HepG2 (cell line): ENCODE results near the gene PRDM12. TPM values are rescaled to one million over a fixed set of nuclear protein-coding genes. Genes with fewer than 3 reads are reported as not detected.

Source experiments
- ATAC-seq: fragments of 200-7000 bp; cut with Tn5 transposase; 3 replicates; pipeline ENCODE4 v1.9.1; 2020; ENCODE audit warnings: mild to moderate bottlenecking, moderate library complexity
- BruUV-seq: library from RNA; stranded (reverse); fragments of 400-500 nt; replicated peaks from 2 replicates; lab custom pipeline; 2021; lab: Mats Ljungman, UMichigan
- CTCF ChIA-PET: fragments of 300-600 bp; formaldehyde crosslinking; extraction: SDS; loops from one replicate; lab custom pipeline; 2021; ENCODE audit warnings: low total read pairs, inconsistent platforms, low intra/inter-chr PET ratio; lab: Yijun Ruan, JAX
- POLR2A ChIA-PET: fragments of 350-600 bp; sonication (Branson Sonifier 250); formaldehyde crosslinking; loops from one replicate; lab custom pipeline; 2020; ENCODE audit warnings: antibody characterized with exemption, inconsistent platforms; lab: Yijun Ruan, JAX
- DNase-seq: peaks from one replicate; pipeline ENCODE4 v3.0.0-alpha.2; 2015; ENCODE audit warnings: low spot score
- FAIRE-seq: peaks from 3 replicates; lab custom pipeline; 2011; peaks lifted over from hg19 to GRCh38; lab: Jason Lieb, UNC
- H2AFZ ChIP-seq: one replicate; pipeline ENCODE4 v1.6.1; 2011; ENCODE audit warnings: low read length, inconsistent platforms
- H3K27ac ChIP-seq: fragments of 300-600 bp; 3 replicates; pipeline ENCODE4 v1.8.0; 2011; ENCODE audit warnings: mixed run types, mild to moderate bottlenecking, mixed read lengths, low read length, inconsistent platforms; ENCODE audit not compliant: insufficient read depth; ENCODE audit errors: extremely low read length
- H3K27me3 ChIP-seq, 2 experiments: fragments of 200-600 bp in 1 of 2; 2 replicates in 1 of 2; 3 replicates in 1 of 2; pipeline versions ENCODE4 v1.6.0 to v1.8.0; 2011; ENCODE audit warnings: low read length in 2 of 2, mild to moderate bottlenecking in 2 of 2, moderate library complexity in 2 of 2, inconsistent platforms in 1 of 2; ENCODE audit not compliant: insufficient read depth in 2 of 2, control insufficient read depth in 1 of 2
- H3K36me3 ChIP-seq, 2 experiments: fragments of 200-600 bp in 1 of 2; replicated peaks in 1 of 2; 2 replicates in 1 of 2; 3 replicates in 1 of 2; pipeline versions ENCODE4 v1.5.1 to v1.8.0; 2011; ENCODE audit warnings: low read length in 2 of 2, inconsistent platforms in 1 of 2; ENCODE audit not compliant: insufficient read depth in 2 of 2, control insufficient read depth in 1 of 2
- H3K4me1 ChIP-seq: 2 replicates; pipeline ENCODE4 v1.5.1; 2012; ENCODE audit warnings: low read length, inconsistent platforms; ENCODE audit not compliant: insufficient read depth
- H3K4me2 ChIP-seq: 2 replicates; pipeline ENCODE4 v1.6.0; 2011; ENCODE audit warnings: low read depth, low read length, inconsistent platforms
- H3K4me3 ChIP-seq, 3 experiments: fragments of 200-600 bp in 1 of 3; sonication (generic), shearing (Covaris generic) in 1 of 3; replicated peaks in 1 of 3; 2 replicates each; pipeline ENCODE4 v1.5.1; 2011 to 2016; ENCODE audit warnings: low read length in 3 of 3, inconsistent platforms in 2 of 3, low read depth in 2 of 3, mild to moderate bottlenecking in 2 of 3, control low read depth in 1 of 3, mixed read lengths in 1 of 3; ENCODE audit not compliant: insufficient read depth in 1 of 3
- H3K79me2 ChIP-seq: one replicate; pipeline ENCODE4 v1.6.1; 2011; ENCODE audit warnings: low read length, inconsistent platforms; ENCODE audit not compliant: insufficient read depth
- H3K9ac ChIP-seq: 2 replicates; pipeline ENCODE4 v1.6.0; 2011; ENCODE audit warnings: mild to moderate bottlenecking, low read depth, low read length, inconsistent platforms; ENCODE audit not compliant: insufficient read depth
- H3K9me3 ChIP-seq: 2 replicates; pipeline ENCODE4 v1.5.1; 2012; ENCODE audit warnings: mild to moderate bottlenecking, low read length
- H4K20me1 ChIP-seq: 2 replicates; pipeline ENCODE4 v1.6.0; 2011; ENCODE audit warnings: inconsistent platforms, mild to moderate bottlenecking, low read length, moderate library complexity; ENCODE audit not compliant: insufficient read depth
- DPF2 ChIP-seq: sonication (generic); formaldehyde crosslinking; IDR thresholded peaks from 2 replicates; pipeline ENCODE4 v1.4.0; 2020; ENCODE audit warnings: mild to moderate bottlenecking, low read depth, missing genetic modification reagents, borderline replicate concordance
- FLYWCH1 ChIP-seq: sonication (generic); formaldehyde crosslinking; IDR thresholded peaks from 2 replicates; pipeline ENCODE4 v1.8.1; 2023; ENCODE audit warnings: mild to moderate bottlenecking, missing genetic modification reagents
- HES4 ChIP-seq: sonication (generic); formaldehyde crosslinking; IDR thresholded peaks from 2 replicates; pipeline ENCODE4 v1.9.0; 2021; ENCODE audit warnings: mild to moderate bottlenecking, missing genetic modification reagents, borderline replicate concordance
- HMG20B ChIP-seq: conservative IDR thresholded peaks from 2 replicates; pipeline ENCODE4 v1.6.1; 2016; ENCODE audit warnings: missing genetic modification reagents, missing compliant biosample characterization
- POLR2AphosphoS2 ChIP-seq: IDR thresholded peaks from 2 replicates; pipeline ENCODE4 v1.6.1; 2011; ENCODE audit warnings: low read depth, low read length, improper control_type of control experiment
- SETDB1 ChIP-seq: sonication (generic); formaldehyde crosslinking; IDR thresholded peaks from 2 replicates; pipeline ENCODE4 v1.5.1; 2020; ENCODE audit warnings: missing genetic modification reagents, mild to moderate bottlenecking, borderline replicate concordance
- STAG1 ChIP-seq: sonication (generic); formaldehyde crosslinking; IDR thresholded peaks from 2 replicates; pipeline ENCODE4 v1.4.0; 2020; ENCODE audit warnings: missing genetic modification reagents
- ZBTB38 ChIP-seq: sonication (generic); formaldehyde crosslinking; IDR thresholded peaks from 2 replicates; pipeline ENCODE4 v1.5.1; 2020; ENCODE audit warnings: mild to moderate bottlenecking, missing genetic modification reagents
- ZNF235 ChIP-seq: sonication (generic); formaldehyde crosslinking; IDR thresholded peaks from 2 replicates; pipeline ENCODE4 v1.8.1; 2023; ENCODE audit warnings: mild to moderate bottlenecking, missing genetic modification reagents, borderline replicate concordance
- ZNF331 ChIP-seq: sonication (generic); formaldehyde crosslinking; IDR thresholded peaks from 2 replicates; pipeline ENCODE4 v1.4.0; 2020; ENCODE audit warnings: missing genetic modification reagents
- ZNF367 ChIP-seq: sonication (generic); formaldehyde crosslinking; IDR thresholded peaks from 2 replicates; pipeline ENCODE4 v1.4.0; 2020; ENCODE audit warnings: missing genetic modification reagents, borderline replicate concordance
- ZNF589 ChIP-seq: sonication (generic); formaldehyde crosslinking; conservative IDR thresholded peaks from 2 replicates; pipeline ENCODE4 v1.8.0; 2022; ENCODE audit warnings: mild to moderate bottlenecking, moderate library complexity, missing genetic modification reagents
- ZNF674 ChIP-seq: sonication (generic); formaldehyde crosslinking; IDR thresholded peaks from 2 replicates; pipeline ENCODE4 v1.5.0; 2020; ENCODE audit warnings: low read depth, mild to moderate bottlenecking, missing genetic modification reagents
- WGBS: methylation state at CpG from one replicate; pipeline ENCODE4 v1.1.6; 2017; ENCODE audit warnings: low lambda C conversion rate; 5-methylcytosine and 5-hydroxymethylcytosine counted together
- in situ Hi-C: cut with HindIII; loops from 2 replicates; pipeline ENCODE4 v1.10.0; 2017; ENCODE audit warnings: low pct_unique_long_range_greater_than_20kb; ENCODE audit not compliant: extremely low pct_ligation_motif_present
- intact Hi-C: fragments of 100-400 bp; cut with micrococcal nuclease; formaldehyde crosslinking; loops from one replicate; pipeline ENCODE4 v1.10.0; 2022; ENCODE audit not compliant: unreplicated experiment
- polyA plus RNA-seq, 8 experiments: library from polyadenylated mRNA; depleted of rRNA in 3 of 8; stranded (reverse) in 7 of 8; unstranded in 1 of 8; fragments of >200 nt; fragmentation: Illumina TruSeq in 4 of 8; extraction: Trizol in 4 of 8; gene quantifications; 2 replicates each; pipeline versions ENCODE4 v1.2.1 to v1.2.3, GENCODE V29; 2011 to 2016; ENCODE audit warnings: low read depth in 4 of 8, missing spikeins in 1 of 8, mixed read lengths in 1 of 8; ENCODE audit not compliant: insufficient read depth in 1 of 8
- total RNA-seq, 5 experiments: library from RNA; depleted of rRNA; stranded (reverse); fragments of >200 nt; fragmentation: Illumina TruSeq; extraction: Trizol; gene quantifications; 2 replicates each; pipeline ENCODE4 v1.2.3, GENCODE V29; 2016; ENCODE audit warnings: low read depth in 1 of 5
- TF ChIP-seq, protein P1 (sequence below): sonication (generic); formaldehyde crosslinking; conservative IDR thresholded peaks from 2 replicates; pipeline ENCODE4 v1.4.0; 2020; ENCODE audit warnings: missing genetic modification reagents
- TF ChIP-seq, protein P2 (sequence below), 2 experiments: sonication (generic) in 1 of 2; formaldehyde crosslinking in 1 of 2; IDR thresholded peaks; 2 replicates each; pipeline versions ENCODE4 v1.4.0 to v1.6.1; 2018 to 2020; ENCODE audit warnings: missing genetic modification reagents in 2 of 2, borderline replicate concordance in 1 of 2, low read depth in 1 of 2, mild to moderate bottlenecking in 1 of 2, missing biosample characterization in 1 of 2
- TF ChIP-seq, protein P3 (sequence below): sonication (generic); formaldehyde crosslinking; IDR thresholded peaks from 2 replicates; pipeline ENCODE4 v1.5.1; 2020; ENCODE audit warnings: mild to moderate bottlenecking, missing genetic modification reagents, moderate library complexity

Gene PRDM12
- total and polyA plus RNA-seq, 2 of the 13 experiments (the other 11 are each of a cell fraction or from before 2014, with no cell fraction given), result 0.04 to 0.07 TPM

DNA sequence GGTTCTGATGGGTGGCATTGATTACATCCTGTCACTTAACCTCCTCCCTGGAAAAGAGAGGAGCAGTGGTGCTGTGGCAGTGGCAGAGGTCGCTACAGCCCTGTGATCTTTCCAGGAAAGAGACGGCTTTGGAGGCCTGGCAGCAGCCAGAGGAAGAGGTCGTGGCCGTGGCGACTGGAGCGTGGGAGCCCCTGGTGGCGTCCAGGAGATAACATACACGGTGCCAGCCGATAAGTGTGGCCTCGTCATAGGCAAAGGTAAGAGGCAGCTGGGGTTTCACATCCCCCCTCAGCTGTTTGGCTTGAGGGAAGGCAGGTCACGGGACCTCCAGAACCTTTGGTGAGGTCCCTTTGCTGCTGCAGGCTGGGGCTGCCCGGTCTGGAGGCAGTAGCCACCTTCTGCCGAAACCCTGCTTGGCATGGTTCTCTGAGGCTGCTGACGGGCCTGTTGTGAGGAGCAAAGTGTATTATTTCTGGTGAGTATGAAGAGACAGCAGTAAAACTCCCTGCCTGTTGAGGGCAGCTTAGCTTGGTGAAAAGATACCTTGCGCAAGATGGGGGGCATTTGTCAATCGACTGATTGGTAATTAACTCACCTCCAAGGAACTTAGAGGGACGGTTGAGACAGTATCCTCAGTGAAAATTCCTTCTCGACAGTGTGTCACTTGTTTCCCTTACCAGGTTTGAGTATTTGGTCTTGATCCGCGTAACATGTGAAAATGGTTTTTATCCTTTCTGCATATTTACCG is 38.0 kb upstream of the PRDM12 start:
- ChIA-PET POLR2A (interaction anchor here (0.6 kb wide), 1 partner anchor 105 kb away, joined by 4 read pairs; no protein-coding TSS in a partner anchor), CTCF (no interaction called here)
- intact Hi-C loops (no loop called here), in situ Hi-C loops (no loop called here)
- DNase-seq (no peak), ATAC-seq (peak; percentile 37; the same call in 2 of the 3 replicates), FAIRE-seq (no peak)
- no peak overlapping the region for H3K9ac ChIP-seq
- H3K4me3 ChIP-seq, result no peak overlapping the region
- BruUV-seq, result no TSS peak
- H3K4me1 ChIP-seq, result no peaks in the 10 kb centered on the region
- no peaks in the 10 kb centered on the region for H3K27me3 ChIP-seq
- WGBS, result 94% methylated on average over 19 of the region's 21 CpGs
- peaks cover 34 to 75% of the 10 kb centered on the region in 2 experiments for H3K36me3 ChIP-seq
- no peak overlapping the region for H3K4me2 ChIP-seq
- no peaks in the 10 kb centered on the region for H3K79me2 ChIP-seq
- H3K27ac ChIP-seq, result no peak overlapping the region
- H4K20me1 ChIP-seq, result no peaks in the 10 kb centered on the region
- H3K9me3 ChIP-seq, result no peaks in the 10 kb centered on the region
- no peak overlapping the region for H2AFZ ChIP-seq
- TF ChIP-seq HES4 (CRISPR knock-in tag) (no peak), STAG1 (peak; percentile 44), POLR2AphosphoS2 (no peak), ZNF235 (CRISPR knock-in tag) (no peak), SETDB1 (CRISPR knock-in tag) (no peak), ZNF331 (CRISPR knock-in tag) (no peak), HMG20B (CRISPR knock-in tag) (no peak), ZNF589 (CRISPR knock-in tag) (no peak), ZBTB38 (peak; percentile 50; the same call in 1 of the 2 replicates), DPF2 (CRISPR knock-in tag) (no peak), FLYWCH1 (CRISPR knock-in tag) (no peak), ZNF367 (no peak), ZNF674 (CRISPR knock-in tag) (no peak)
- TF ChIP-seq, protein P1, sequence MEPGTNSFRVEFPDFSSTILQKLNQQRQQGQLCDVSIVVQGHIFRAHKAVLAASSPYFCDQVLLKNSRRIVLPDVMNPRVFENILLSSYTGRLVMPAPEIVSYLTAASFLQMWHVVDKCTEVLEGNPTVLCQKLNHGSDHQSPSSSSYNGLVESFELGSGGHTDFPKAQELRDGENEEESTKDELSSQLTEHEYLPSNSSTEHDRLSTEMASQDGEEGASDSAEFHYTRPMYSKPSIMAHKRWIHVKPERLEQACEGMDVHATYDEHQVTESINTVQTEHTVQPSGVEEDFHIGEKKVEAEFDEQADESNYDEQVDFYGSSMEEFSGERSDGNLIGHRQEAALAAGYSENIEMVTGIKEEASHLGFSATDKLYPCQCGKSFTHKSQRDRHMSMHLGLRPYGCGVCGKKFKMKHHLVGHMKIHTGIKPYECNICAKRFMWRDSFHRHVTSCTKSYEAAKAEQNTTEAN (CRISPR knock-in tag), result no peak
- TF ChIP-seq, protein P2, sequence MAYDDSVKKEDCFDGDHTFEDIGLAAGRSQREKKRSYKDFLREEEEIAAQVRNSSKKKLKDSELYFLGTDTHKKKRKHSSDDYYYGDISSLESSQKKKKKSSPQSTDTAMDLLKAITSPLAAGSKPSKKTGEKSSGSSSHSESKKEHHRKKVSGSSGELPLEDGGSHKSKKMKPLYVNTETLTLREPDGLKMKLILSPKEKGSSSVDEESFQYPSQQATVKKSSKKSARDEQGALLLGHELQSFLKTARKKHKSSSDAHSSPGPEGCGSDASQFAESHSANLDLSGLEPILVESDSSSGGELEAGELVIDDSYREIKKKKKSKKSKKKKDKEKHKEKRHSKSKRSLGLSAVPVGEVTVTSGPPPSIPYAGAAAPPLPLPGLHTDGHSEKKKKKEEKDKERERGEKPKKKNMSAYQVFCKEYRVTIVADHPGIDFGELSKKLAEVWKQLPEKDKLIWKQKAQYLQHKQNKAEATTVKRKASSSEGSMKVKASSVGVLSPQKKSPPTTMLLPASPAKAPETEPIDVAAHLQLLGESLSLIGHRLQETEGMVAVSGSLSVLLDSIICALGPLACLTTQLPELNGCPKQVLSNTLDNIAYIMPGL (CRISPR knock-in tag; IDR thresholded peaks at IDR 0.05; ENCODE audit: borderline replicate concordance in 1 of 2, low read depth in 1 of 2), result no peak
- TF ChIP-seq, protein P3, sequence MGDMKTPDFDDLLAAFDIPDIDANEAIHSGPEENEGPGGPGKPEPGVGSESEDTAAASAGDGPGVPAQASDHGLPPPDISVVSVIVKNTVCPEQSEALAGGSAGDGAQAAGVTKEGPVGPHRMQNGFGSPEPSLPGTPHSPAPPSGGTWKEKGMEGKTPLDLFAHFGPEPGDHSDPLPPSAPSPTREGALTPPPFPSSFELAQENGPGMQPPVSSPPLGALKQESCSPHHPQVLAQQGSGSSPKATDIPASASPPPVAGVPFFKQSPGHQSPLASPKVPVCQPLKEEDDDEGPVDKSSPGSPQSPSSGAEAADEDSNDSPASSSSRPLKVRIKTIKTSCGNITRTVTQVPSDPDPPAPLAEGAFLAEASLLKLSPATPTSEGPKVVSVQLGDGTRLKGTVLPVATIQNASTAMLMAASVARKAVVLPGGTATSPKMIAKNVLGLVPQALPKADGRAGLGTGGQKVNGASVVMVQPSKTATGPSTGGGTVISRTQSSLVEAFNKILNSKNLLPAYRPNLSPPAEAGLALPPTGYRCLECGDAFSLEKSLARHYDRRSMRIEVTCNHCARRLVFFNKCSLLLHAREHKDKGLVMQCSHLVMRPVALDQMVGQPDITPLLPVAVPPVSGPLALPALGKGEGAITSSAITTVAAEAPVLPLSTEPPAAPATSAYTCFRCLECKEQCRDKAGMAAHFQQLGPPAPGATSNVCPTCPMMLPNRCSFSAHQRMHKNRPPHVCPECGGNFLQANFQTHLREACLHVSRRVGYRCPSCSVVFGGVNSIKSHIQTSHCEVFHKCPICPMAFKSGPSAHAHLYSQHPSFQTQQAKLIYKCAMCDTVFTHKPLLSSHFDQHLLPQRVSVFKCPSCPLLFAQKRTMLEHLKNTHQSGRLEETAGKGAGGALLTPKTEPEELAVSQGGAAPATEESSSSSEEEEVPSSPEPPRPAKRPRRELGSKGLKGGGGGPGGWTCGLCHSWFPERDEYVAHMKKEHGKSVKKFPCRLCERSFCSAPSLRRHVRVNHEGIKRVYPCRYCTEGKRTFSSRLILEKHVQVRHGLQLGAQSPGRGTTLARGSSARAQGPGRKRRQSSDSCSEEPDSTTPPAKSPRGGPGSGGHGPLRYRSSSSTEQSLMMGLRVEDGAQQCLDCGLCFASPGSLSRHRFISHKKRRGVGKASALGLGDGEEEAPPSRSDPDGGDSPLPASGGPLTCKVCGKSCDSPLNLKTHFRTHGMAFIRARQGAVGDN (CRISPR knock-in tag), result 0 out of 2 replicates have a peak, but pooled peaks have one; percentile 19
